GM13976 (cell line): ENCODE data around the gene MAGEA2B.
"Not testable (repeated sequence)": the region's sequence is repeated elsewhere in the genome, so short reads cannot be mapped to it uniquely, and the experiment has no call there.

ENCODE experiments used
- DNase-seq: peaks from one replicate; pipeline ENCODE4 v3.0.0; 2012; ENCODE audit warnings: low spot score
- CTCF ChIP-seq: IDR thresholded peaks from 2 replicates; pipeline ENCODE4 v1.5.1; 2012; ENCODE audit warnings: borderline replicate concordance, mild to moderate bottlenecking; ENCODE audit not compliant: insufficient read depth; ENCODE audit errors: extremely low read depth, missing control alignments, control extremely low read depth
- in situ Hi-C: fragments of 300-500 bp; cut with MboI; formaldehyde crosslinking; loops from one replicate; pipeline ENCODE4 v1.12.0; 2022; ENCODE audit warnings: low sequenced_read_pairs, mixed read lengths, inconsistent platforms; ENCODE audit not compliant: unreplicated experiment

Gene MAGEA2B

DNA sequence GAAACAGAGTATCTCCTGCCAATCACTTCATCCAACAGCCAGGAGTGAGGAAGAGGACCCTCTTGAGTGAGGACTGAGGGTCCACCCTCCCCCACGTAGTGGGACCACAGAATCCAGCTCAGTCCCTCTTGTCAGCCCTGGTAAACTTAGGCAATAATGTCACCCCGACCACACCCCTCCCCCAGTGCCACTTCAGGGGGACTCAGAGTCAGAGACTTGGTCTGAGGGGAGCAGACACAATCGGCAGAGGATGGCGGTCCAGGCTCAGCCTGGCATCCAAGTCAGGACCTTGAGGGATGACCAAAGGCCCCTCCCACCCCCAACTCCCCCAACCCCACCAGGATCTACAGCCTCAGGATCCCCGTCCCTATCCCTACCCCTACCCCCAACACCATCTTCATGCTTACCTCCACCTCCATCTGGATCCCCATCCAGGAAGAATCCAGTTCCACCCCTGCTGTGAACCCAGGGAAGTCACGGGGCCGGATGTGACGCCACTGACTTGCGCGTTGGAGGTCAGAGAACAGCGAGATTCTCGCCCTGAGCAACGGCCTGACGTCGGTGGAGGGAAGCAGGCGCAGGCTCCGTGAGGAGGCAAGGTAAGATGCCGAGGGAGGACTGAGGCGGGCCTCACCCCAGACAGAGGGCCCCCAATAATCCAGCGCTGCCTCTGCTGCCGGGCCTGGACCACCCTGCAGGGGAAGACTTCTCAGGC is 19.0 kb downstream of the MAGEA2B start, which contains the start of the genes CSAG1 and MAGEA12:
CSAG1 (minus strand) TSS at position 461 of the 715 bp plus-strand sequence. CDS start 1,261 bp downstream, outside the sequence.
MAGEA12 (plus strand) TSS at position 497 of the 715 bp plus-strand sequence. CDS start 2,405 bp downstream, outside the sequence.
- TF ChIP-seq CTCF, result no peak
- in situ Hi-C loops, result no loop called here
- DNase-seq, result no peak

- in situ Hi-C loops, DNase-seq: not testable (repeated sequence)
These were observed 19.9 kb downstream of the MAGEA2B start for GRCh38 chrX:152734143-152734858.

GRCh38 chrX:152735101-152735500 is 20.7 kb downstream of the MAGEA2B start:
- no peak for TF ChIP-seq CTCF

GRCh38 chrX:152735860-152736511 is 21.6 kb downstream of the MAGEA2B start:
- DNase-seq, result no peak
- in situ Hi-C loops, result no loop called here
- no peak for TF ChIP-seq CTCF

More at GRCh38 chrX:152735101-152735500, 20.7 kb downstream of the MAGEA2B start:
- no peak for DNase-seq
- in situ Hi-C loops, result no loop called here

DNA sequence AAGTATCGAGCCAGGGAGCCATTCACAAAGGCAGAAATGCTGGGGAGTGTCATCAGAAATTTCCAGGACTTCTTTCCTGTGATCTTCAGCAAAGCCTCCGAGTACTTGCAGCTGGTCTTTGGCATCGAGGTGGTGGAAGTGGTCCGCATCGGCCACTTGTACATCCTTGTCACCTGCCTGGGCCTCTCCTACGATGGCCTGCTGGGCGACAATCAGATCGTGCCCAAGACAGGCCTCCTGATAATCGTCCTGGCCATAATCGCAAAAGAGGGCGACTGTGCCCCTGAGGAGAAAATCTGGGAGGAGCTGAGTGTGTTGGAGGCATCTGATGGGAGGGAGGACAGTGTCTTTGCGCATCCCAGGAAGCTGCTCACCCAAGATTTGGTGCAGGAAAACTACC is 22.1 kb downstream of the MAGEA2B start:
- DNase-seq, in situ Hi-C loops: not testable (repeated sequence)

- TF ChIP-seq CTCF, result no peak
- in situ Hi-C loops, result no loop called here
These were observed 24.1 kb downstream of the MAGEA2B start for GRCh38 chrX:152738560-152738959.

DNA sequence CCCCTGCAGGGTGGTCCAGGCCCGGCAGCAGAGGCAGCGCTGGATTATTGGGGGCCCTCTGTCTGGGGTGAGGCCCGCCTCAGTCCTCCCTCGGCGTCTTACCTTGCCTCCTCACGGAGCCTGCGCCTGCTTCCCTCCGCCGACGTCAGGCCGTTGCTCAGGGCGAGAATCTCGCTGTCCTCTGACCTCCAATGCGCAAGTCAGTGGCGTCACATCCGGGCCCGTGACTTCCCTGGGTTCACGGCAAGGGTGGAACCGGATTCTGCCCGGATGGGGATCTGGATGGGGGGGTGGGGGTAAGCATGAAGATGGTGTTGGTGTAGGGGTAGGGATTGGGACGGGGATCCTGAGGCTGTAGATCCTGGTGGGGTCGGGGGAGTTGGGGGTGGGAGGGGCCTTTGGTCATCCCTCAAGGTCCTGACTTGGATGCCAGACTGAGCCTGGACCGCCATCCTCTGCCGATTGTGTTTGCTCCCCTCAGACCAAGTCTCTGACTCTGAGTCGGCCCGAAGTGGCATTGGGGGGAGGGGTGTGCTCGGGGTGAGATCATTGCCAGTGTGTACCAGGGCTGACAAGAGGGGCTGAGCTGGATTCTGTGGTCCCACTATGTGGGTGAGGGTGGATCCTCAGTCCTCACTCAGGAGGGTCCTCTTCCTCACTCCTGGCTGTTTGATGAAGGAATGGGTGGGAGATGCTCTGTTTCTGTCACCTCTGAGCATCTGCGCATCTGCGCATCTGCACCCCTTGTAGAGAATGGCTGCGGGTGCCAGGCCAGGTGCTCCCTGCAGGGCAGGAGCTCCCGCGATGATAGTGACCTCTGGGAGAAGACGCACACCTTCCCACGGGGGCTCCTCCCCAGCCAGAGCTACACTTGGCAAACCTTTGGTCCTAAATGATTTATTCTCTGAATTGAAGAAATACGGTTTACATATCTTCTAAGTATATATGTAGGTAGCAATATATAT is 39.5 kb downstream of the MAGEA2B start, which contains the start of gene MAGEA2:
MAGEA2 (minus strand) TSS at position 157 of the 965 bp plus-strand sequence. CDS start 2,479 bp downstream, outside the sequence.
- in situ Hi-C loops, DNase-seq: not testable (repeated sequence)

More at GRCh38 chrX:152738560-152738959, 24.1 kb downstream of the MAGEA2B start:
- DNase-seq, result no peak

DNA sequence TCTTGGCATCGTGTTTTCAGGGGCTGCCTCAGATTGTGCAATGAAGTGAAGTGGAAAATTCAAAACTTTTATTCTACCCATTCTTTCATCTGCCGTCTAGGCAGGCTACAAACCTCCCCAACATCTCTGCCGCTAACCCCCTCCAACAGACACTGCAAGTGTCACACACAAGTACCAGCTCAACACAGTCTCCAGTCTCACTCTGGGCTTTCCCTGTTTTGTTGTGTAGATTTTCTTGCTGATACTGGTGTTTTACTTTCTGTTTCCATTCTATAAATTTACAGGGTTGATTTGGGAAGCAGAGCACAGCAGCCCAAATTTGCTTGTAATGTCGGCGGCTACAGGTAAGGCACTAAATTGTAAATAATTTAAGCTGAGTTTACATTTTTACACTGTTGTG is 40.4 kb downstream of the MAGEA2B start:
- DNase-seq, in situ Hi-C loops: not testable (repeated sequence)

GRCh38 chrX:152758918-152759317 is 44.5 kb downstream of the MAGEA2B start, which contains the start of gene CSAG3:
Gene CSAG3 (plus strand): TSS chrX:152759218.
- in situ Hi-C loops, DNase-seq: not testable (repeated sequence)

- in situ Hi-C loops, DNase-seq: not testable (repeated sequence)
These were observed 45.1 kb downstream of the MAGEA2B start for GRCh38 chrX:152759544-152759943.

- DNase-seq, in situ Hi-C loops: not testable (repeated sequence)
These were observed 47.2 kb downstream of the MAGEA2B start for GRCh38 chrX:152761582-152761981.
